Transverse colon (tissue), 4 donors: ENCODE results near the gene ACAN. TPM values are rescaled to one million over a fixed set of nuclear protein-coding genes. Genes with fewer than 3 reads are reported as not detected.
A peak's percentile ranks its signal among the peaks of the same experiment; 100 is the strongest.

Source experiments
- DNase-seq: peaks from one replicate; pipeline ENCODE4 v3.0.0-alpha.2; 2019
- H3K27ac ChIP-seq, 4 donors: fragments of 200-600 bp; sonication (generic); 2 replicates each; pipeline ENCODE4 v1.5.1; 2016 to 2018; ENCODE audit warnings: inconsistent platforms in 4 of 4
- H3K27me3 ChIP-seq: fragments of 200-600 bp; sonication (generic); 2 replicates; pipeline ENCODE4 v1.5.1; 2017; ENCODE audit warnings: inconsistent platforms
- H3K36me3 ChIP-seq, 4 donors: fragments of 200-600 bp; sonication (generic); 2 replicates each; pipeline ENCODE4 v1.5.1; 2017 to 2019; ENCODE audit warnings: inconsistent platforms in 4 of 4
- H3K4me1 ChIP-seq, 4 donors: fragments of 200-600 bp; sonication (generic); 2 replicates each; pipeline ENCODE4 v1.5.1; 2017 to 2020; ENCODE audit warnings: inconsistent platforms in 4 of 4
- H3K4me3 ChIP-seq, 4 donors: fragments of 200-600 bp; sonication (generic); 1 replicate in 1 of 4; 2 replicates in 3 of 4; pipeline versions ENCODE4 v1.5.1 to v1.6.1; 2017 to 2019; ENCODE audit warnings: inconsistent platforms in 4 of 4
- H3K9me3 ChIP-seq, 2 donors: fragments of 200-600 bp; sonication (generic); 2 replicates each; pipeline ENCODE4 v1.5.1; 2017 to 2019; ENCODE audit warnings: inconsistent platforms in 2 of 2
- CTCF ChIP-seq, 5 experiments: fragments of 200-600 bp in 3 of 5; fragments of 450-650 bp in 2 of 5; sonication (generic) in 3 of 5; IDR thresholded peaks; 1 replicate in 2 of 5; 2 replicates in 3 of 5; pipeline ENCODE4 v1.5.1; 2016 to 2017; ENCODE audit warnings: antibody characterized with exemption in 5 of 5, inconsistent platforms in 3 of 5, mild to moderate bottlenecking in 2 of 5, moderate library complexity in 1 of 5
- EP300 ChIP-seq: sonication (generic); formaldehyde crosslinking; IDR thresholded peaks from one replicate; pipeline ENCODE4 v1.6.1; 2017; ENCODE audit warnings: antibody characterized with exemption, low read depth
- POLR2A ChIP-seq: fragments of 450-650 bp; IDR thresholded peaks from one replicate; pipeline ENCODE4 v1.6.1; 2016; ENCODE audit warnings: antibody characterized with exemption, mild to moderate bottlenecking, moderate library complexity
- POLR2AphosphoS5 ChIP-seq, 3 donors: sonication (generic); formaldehyde crosslinking; IDR thresholded peaks; one replicate each; pipeline ENCODE4 v1.6.1; 2016; ENCODE audit warnings: antibody characterized with exemption in 3 of 3
- WGBS, 2 donors: methylation state at CpG; one replicate each; pipeline ENCODE4 v1.1.5; 2018; ENCODE audit warnings: low coverage in 1 of 2; 5-methylcytosine and 5-hydroxymethylcytosine counted together
- in situ Hi-C, 4 donors: fragments of 200-750 bp; cut with MboI; loops; one replicate each; pipeline versions ENCODE4 v1.15.0 to v1.15.1; 2017; ENCODE audit warnings: low sequenced_read_pairs in 3 of 4, low pct_ligation_motif_present in 1 of 4, low pct_unique_long_range_greater_than_20kb in 1 of 4
- intact Hi-C: fragments of 100-400 bp; cut with DNase I; formaldehyde crosslinking; loops from one replicate; pipeline ENCODE4 v1.15.1; 2023; ENCODE audit warnings: low total_unique reads
- total RNA-seq, 4 donors: library from RNA; depleted of rRNA; stranded (reverse); fragments of >200 nt; gene quantifications; one replicate each; pipeline ENCODE4 v1.1.0, GENCODE V29; 2016

ACAN gene
- total RNA-seq, 4 donors from 2014 or later: 0.14 TPM; not detected in 3

- 46% methylated on average over 12 of the region's 12 CpGs; no CpG with 5 or more reads in 1 of the 2 donors for WGBS, 2 donors
- intact Hi-C loops (no loop called here), in situ Hi-C loops (no loop called here)
- TF ChIP-seq POLR2A (no peak), POLR2AphosphoS5 (IDR thresholded peaks at IDR 0.05) (no peak), EP300 (no peak), CTCF (IDR thresholded peaks at IDR 0.05) (peak; percentile 32 to 54 (median 51))
- Histone ChIP-seq H3K27me3 (peaks cover 27% of the 10 kb centered on the region), H3K27ac (peak overlapping the region in 3 of 4 donors; percentile 33 to 53 (median 50)), H3K9me3 (no peaks in the 10 kb centered on the region), H3K4me3 (no peak overlapping the region), H3K36me3 (no peaks in the 10 kb centered on the region), H3K4me1 (peaks cover 14 to 31% (median 26%) of the 10 kb centered on the region in 4 donors)
- DNase-seq: peak; percentile 85
Observed at GRCh38 chr15:88897456-88898194, 94.4 kb downstream of the ACAN start.

- H3K4me1 ChIP-seq: peaks cover 14 to 31% (median 26%) of the 10 kb centered on the region in 4 donors
- H3K9me3 ChIP-seq: no peaks in the 10 kb centered on the region
- H3K4me3 ChIP-seq: no peak overlapping the region
- in situ Hi-C loops: no loop called here
- WGBS, 2 donors: 82 to 90% methylated on average over 8 to 15 of the region's 15 CpGs
- intact Hi-C loops: no loop called here
- TF ChIP-seq CTCF (IDR thresholded peaks at IDR 0.05) (no peak), POLR2A (no peak), POLR2AphosphoS5 (IDR thresholded peaks at IDR 0.05) (no peak), EP300 (no peak)
- no peaks in the 10 kb centered on the region for H3K36me3 ChIP-seq
- H3K27me3 ChIP-seq: peaks cover 21% of the 10 kb centered on the region
- H3K27ac ChIP-seq: no peak overlapping the region
- no peak for DNase-seq
Observed at GRCh38 chr15:88898736-88899135, 95.5 kb downstream of the ACAN start.

- in situ Hi-C loops: no loop called here
- H3K27ac ChIP-seq: no peak overlapping the region
- TF ChIP-seq EP300: no peak
- no peak for TF ChIP-seq POLR2A
- no peak for TF ChIP-seq CTCF (IDR thresholded peaks at IDR 0.05)
- TF ChIP-seq POLR2AphosphoS5 (IDR thresholded peaks at IDR 0.05): no peak
Observed at GRCh38 chr15:88899251-88899650, 96.0 kb downstream of the ACAN start.

GRCh38 chr15:88900309-88900981 is 97.2 kb downstream of the ACAN start:
- in situ Hi-C loops: loop anchor here (10.0 to 25.0 kb wide), 4 partner anchors 114 to 287 kb away; no protein-coding TSS in a partner anchor
- Histone ChIP-seq H3K36me3 (no peaks in the 10 kb centered on the region), H3K4me3 (no peak overlapping the region), H3K4me1 (peaks cover 10 to 28% (median 18%) of the 10 kb centered on the region in 4 donors), H3K27me3 (peaks cover 4% of the 10 kb centered on the region), H3K9me3 (no peaks in the 10 kb centered on the region), H3K27ac (no peak overlapping the region)
- TF ChIP-seq POLR2A (no peak), CTCF (IDR thresholded peaks at IDR 0.05) (no peak)
- WGBS, 2 donors: 81 to 90% methylated on average over 4 to 12 of the region's 12 CpGs
- intact Hi-C loops: loop anchor here (10.0 kb wide), 1 partner anchor 274 kb away; no protein-coding TSS in a partner anchor
- no peak for DNase-seq

More at GRCh38 chr15:88899251-88899650, 96.0 kb downstream of the ACAN start:
- no peaks in the 10 kb centered on the region for H3K9me3 ChIP-seq
- intact Hi-C loops: no loop called here
- no peak for DNase-seq
- H3K36me3 ChIP-seq: no peaks in the 10 kb centered on the region
- H3K4me1 ChIP-seq: peaks cover 14 to 29% (median 25%) of the 10 kb centered on the region in 4 donors
- H3K4me3 ChIP-seq: no peak overlapping the region
- WGBS, 2 donors: 85 to 100% methylated on average over 2 to 9 of the region's 9 CpGs
- H3K27me3 ChIP-seq: peaks cover 16% of the 10 kb centered on the region
